Liver (tissue), 9 donors: Measurements from ENCODE around the gene GNG12. TPM values are rescaled to one million over a fixed set of nuclear protein-coding genes. Genes with fewer than 3 reads are reported as not detected.
"Not testable (repeated sequence)": the region's sequence is repeated elsewhere in the genome, so short reads cannot be mapped to it uniquely, and the experiment has no call there.

Source experiments
- DNase-seq: peaks from one replicate; pipeline ENCODE4 v3.0.0-alpha.2; 2017; ENCODE audit warnings: low spot score
- H3K27ac ChIP-seq, 2 donors: one replicate each; pipeline ENCODE4 v1.7.0; 2013; ENCODE audit warnings: inconsistent platforms in 2 of 2, low read length in 2 of 2, control low read depth in 1 of 2, low read depth in 1 of 2, mild to moderate bottlenecking in 1 of 2
- H3K27me3 ChIP-seq, 4 donors: one replicate each; pipeline versions ENCODE4 v1.6.1 to v1.7.0; 2013; ENCODE audit warnings: low read length in 3 of 4, inconsistent platforms in 1 of 4, mild to moderate bottlenecking in 1 of 4, moderate library complexity in 1 of 4; ENCODE audit not compliant: control insufficient read depth in 4 of 4, insufficient read depth in 4 of 4
- H3K36me3 ChIP-seq, 4 donors: one replicate each; pipeline versions ENCODE4 v1.6.1 to v1.7.0; 2013; ENCODE audit warnings: low read length in 3 of 4, mild to moderate bottlenecking in 3 of 4, low read depth in 1 of 4, moderate library complexity in 1 of 4; ENCODE audit not compliant: control insufficient read depth in 4 of 4, insufficient read depth in 3 of 4
- H3K4me1 ChIP-seq, 4 donors: one replicate each; pipeline versions ENCODE4 v1.6.1 to v1.7.0; 2013; ENCODE audit warnings: low read length in 3 of 4, mild to moderate bottlenecking in 3 of 4, moderate library complexity in 1 of 4; ENCODE audit not compliant: control insufficient read depth in 4 of 4, insufficient read depth in 4 of 4
- H3K4me3 ChIP-seq, 3 donors: one replicate each; pipeline versions ENCODE4 v1.6.1 to v1.7.0; 2013; ENCODE audit warnings: low read length in 3 of 3, control low read depth in 1 of 3, low read depth in 1 of 3, mild to moderate bottlenecking in 1 of 3
- H3K9ac ChIP-seq, 2 donors: one replicate each; pipeline ENCODE4 v1.7.0; 2013; ENCODE audit warnings: low read length in 2 of 2, mild to moderate bottlenecking in 2 of 2, moderate library complexity in 2 of 2, control low read depth in 1 of 2, low read depth in 1 of 2
- H3K9me3 ChIP-seq, 4 donors: one replicate each; pipeline versions ENCODE4 v1.6.1 to v1.7.0; 2013; ENCODE audit warnings: low read length in 3 of 4; ENCODE audit not compliant: control insufficient read depth in 4 of 4
- EGR1 ChIP-seq, 2 donors: IDR thresholded peaks; 2 replicates each; pipeline ENCODE4 v1.6.1; 2016 to 2018; ENCODE audit warnings: antibody characterized with exemption in 2 of 2, low read depth in 2 of 2
- FOXA1 ChIP-seq: IDR thresholded peaks from 2 replicates; pipeline ENCODE4 v1.6.1; 2016; ENCODE audit warnings: antibody characterized with exemption
- GABPA ChIP-seq, 2 donors: IDR thresholded peaks in 1 of 2; conservative IDR thresholded peaks in 1 of 2; 2 replicates each; pipeline ENCODE4 v1.6.1; 2016; ENCODE audit warnings: antibody characterized with exemption in 2 of 2, mild to moderate bottlenecking in 1 of 2, moderate library complexity in 1 of 2
- HNF4A ChIP-seq, 2 donors: conservative IDR thresholded peaks; 2 replicates each; pipeline ENCODE4 v1.6.1; 2016; ENCODE audit warnings: antibody characterized with exemption in 2 of 2, mild to moderate bottlenecking in 2 of 2
- HNF4G ChIP-seq: IDR thresholded peaks from 2 replicates; pipeline ENCODE4 v1.6.1; 2016; ENCODE audit warnings: antibody characterized with exemption
- JUND ChIP-seq, 2 donors: IDR thresholded peaks; 2 replicates each; pipeline ENCODE4 v1.6.1; 2016; ENCODE audit warnings: antibody characterized with exemption in 2 of 2
- NR2F2 ChIP-seq: IDR thresholded peaks from 2 replicates; pipeline ENCODE4 v1.6.1; 2016; ENCODE audit warnings: antibody characterized with exemption
- RAD21 ChIP-seq, 2 donors: IDR thresholded peaks; 2 replicates each; pipeline ENCODE4 v1.6.1; 2016; ENCODE audit warnings: antibody characterized with exemption in 2 of 2, mild to moderate bottlenecking in 2 of 2
- RXRA ChIP-seq, 2 donors: IDR thresholded peaks; 2 replicates each; pipeline ENCODE4 v1.6.1; 2017 to 2018; ENCODE audit warnings: antibody characterized with exemption in 2 of 2, mild to moderate bottlenecking in 1 of 2
- SP1 ChIP-seq: IDR thresholded peaks from 2 replicates; pipeline ENCODE4 v1.6.1; 2018; ENCODE audit warnings: antibody characterized with exemption, mild to moderate bottlenecking
- TAF1 ChIP-seq: conservative IDR thresholded peaks from 2 replicates; pipeline ENCODE4 v1.6.1; 2016; ENCODE audit warnings: antibody characterized with exemption, mild to moderate bottlenecking
- YY1 ChIP-seq: IDR thresholded peaks from 2 replicates; pipeline ENCODE4 v1.6.1; 2016; ENCODE audit warnings: antibody characterized with exemption, mild to moderate bottlenecking
- WGBS: extraction: QIAGEN DNeasy Blood & Tissue Kit; methylation state at CpG from one replicate; pipeline ENCODE4 v1.1.7; 2013; 5-methylcytosine and 5-hydroxymethylcytosine counted together
- polyA plus RNA-seq, 2 donors: library from polyadenylated mRNA; stranded (reverse) in 1 of 2; unstranded in 1 of 2; fragments of 200-250 nt in 1 of 2; fragments of >200 nt in 1 of 2; fragmentation: Nextera tagmentation in 1 of 2; extraction: Ambion mirVana in 1 of 2; gene quantifications; one replicate each; pipeline versions ENCODE4 v1.2.1 to v1.2.3, GENCODE V29; 2013 to 2015
- total RNA-seq, 2 donors: library from RNA; depleted of rRNA; stranded (reverse); fragments of >200 nt; gene quantifications; one replicate each; pipeline ENCODE4 v1.2.3, GENCODE V29; 2014
- TF ChIP-seq, protein P1 (sequence below): IDR thresholded peaks from 2 replicates; pipeline ENCODE4 v1.6.1; 2016; ENCODE audit warnings: antibody characterized with exemption
- TF ChIP-seq, protein P2 (sequence below): IDR thresholded peaks from 2 replicates; pipeline ENCODE4 v1.6.1; 2016; ENCODE audit warnings: antibody characterized with exemption, mild to moderate bottlenecking
- TF ChIP-seq, protein P3 (sequence below): IDR thresholded peaks from 2 replicates; pipeline ENCODE4 v1.6.1; 2016; ENCODE audit warnings: antibody characterized with exemption
- TF ChIP-seq, protein P4 (sequence below): fragments of 150-350 bp; IDR thresholded peaks from 2 replicates; pipeline ENCODE4 v1.5.1; 2017; ENCODE audit warnings: improper control_type of control experiment, low read depth, low read length; ENCODE audit not compliant: missing input control
- TF ChIP-seq, protein P5 (sequence below): IDR thresholded peaks from 2 replicates; pipeline ENCODE4 v1.6.1; 2016; ENCODE audit warnings: antibody characterized with exemption
- donor health status: healthy.
- donor health status: healthy.
- donor health status: healthy.
- donor health status: healthy.
- donor health status: healthy.

The GNG12 gene
- total and polyA plus RNA-seq, 4 donors = 15.4 to 26.1 (median 19.7) TPM

DNA sequence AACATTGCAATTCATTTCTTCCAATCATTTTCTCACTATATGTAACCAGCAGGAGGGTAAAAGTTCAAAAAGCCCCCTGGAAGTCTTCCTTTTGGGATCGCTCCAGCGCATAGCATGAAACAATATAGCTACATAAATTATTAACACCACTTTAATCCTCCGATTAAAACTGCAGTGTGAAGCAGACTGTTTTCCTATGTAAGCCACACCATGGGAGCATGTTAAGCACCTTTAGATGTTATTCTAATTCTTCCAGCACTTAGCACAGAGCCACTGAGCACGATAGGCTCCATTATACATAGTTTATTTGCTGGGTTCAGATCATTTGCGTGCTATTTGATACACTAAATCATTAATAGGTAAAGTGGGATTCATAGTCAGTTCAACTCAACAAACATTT is 166.6 kb downstream of the GNG12 start:
- TF ChIP-seq, protein P1, sequence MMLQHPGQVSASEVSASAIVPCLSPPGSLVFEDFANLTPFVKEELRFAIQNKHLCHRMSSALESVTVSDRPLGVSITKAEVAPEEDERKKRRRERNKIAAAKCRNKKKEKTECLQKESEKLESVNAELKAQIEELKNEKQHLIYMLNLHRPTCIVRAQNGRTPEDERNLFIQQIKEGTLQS = no peak
- TF ChIP-seq, protein P2, sequence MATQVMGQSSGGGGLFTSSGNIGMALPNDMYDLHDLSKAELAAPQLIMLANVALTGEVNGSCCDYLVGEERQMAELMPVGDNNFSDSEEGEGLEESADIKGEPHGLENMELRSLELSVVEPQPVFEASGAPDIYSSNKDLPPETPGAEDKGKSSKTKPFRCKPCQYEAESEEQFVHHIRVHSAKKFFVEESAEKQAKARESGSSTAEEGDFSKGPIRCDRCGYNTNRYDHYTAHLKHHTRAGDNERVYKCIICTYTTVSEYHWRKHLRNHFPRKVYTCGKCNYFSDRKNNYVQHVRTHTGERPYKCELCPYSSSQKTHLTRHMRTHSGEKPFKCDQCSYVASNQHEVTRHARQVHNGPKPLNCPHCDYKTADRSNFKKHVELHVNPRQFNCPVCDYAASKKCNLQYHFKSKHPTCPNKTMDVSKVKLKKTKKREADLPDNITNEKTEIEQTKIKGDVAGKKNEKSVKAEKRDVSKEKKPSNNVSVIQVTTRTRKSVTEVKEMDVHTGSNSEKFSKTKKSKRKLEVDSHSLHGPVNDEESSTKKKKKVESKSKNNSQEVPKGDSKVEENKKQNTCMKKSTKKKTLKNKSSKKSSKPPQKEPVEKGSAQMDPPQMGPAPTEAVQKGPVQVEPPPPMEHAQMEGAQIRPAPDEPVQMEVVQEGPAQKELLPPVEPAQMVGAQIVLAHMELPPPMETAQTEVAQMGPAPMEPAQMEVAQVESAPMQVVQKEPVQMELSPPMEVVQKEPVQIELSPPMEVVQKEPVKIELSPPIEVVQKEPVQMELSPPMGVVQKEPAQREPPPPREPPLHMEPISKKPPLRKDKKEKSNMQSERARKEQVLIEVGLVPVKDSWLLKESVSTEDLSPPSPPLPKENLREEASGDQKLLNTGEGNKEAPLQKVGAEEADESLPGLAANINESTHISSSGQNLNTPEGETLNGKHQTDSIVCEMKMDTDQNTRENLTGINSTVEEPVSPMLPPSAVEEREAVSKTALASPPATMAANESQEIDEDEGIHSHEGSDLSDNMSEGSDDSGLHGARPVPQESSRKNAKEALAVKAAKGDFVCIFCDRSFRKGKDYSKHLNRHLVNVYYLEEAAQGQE = no peak
- TF ChIP-seq, protein P3, sequence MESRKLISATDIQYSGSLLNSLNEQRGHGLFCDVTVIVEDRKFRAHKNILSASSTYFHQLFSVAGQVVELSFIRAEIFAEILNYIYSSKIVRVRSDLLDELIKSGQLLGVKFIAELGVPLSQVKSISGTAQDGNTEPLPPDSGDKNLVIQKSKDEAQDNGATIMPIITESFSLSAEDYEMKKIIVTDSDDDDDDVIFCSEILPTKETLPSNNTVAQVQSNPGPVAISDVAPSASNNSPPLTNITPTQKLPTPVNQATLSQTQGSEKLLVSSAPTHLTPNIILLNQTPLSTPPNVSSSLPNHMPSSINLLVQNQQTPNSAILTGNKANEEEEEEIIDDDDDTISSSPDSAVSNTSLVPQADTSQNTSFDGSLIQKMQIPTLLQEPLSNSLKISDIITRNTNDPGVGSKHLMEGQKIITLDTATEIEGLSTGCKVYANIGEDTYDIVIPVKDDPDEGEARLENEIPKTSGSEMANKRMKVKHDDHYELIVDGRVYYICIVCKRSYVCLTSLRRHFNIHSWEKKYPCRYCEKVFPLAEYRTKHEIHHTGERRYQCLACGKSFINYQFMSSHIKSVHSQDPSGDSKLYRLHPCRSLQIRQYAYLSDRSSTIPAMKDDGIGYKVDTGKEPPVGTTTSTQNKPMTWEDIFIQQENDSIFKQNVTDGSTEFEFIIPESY = no peak
- TF ChIP-seq SP1 (no peak), NR2F2 (no peak), GABPA (IDR thresholded peaks at IDR 0.05 in 1 of 2, conservative IDR thresholded peaks at IDR 0.05 in 1 of 2) (no peak)
- H3K9me3 ChIP-seq = no peaks in the 10 kb centered on the region
- WGBS = 95% methylated on average over 5 of the region's 5 CpGs
- no peak for DNase-seq
- no peak overlapping the region for H3K27ac ChIP-seq
- H3K36me3 ChIP-seq = no peaks in the 10 kb centered on the region
- H3K4me1 ChIP-seq = no peaks in the 10 kb centered on the region
- no peak overlapping the region for H3K9ac ChIP-seq
- no peaks in the 10 kb centered on the region for H3K27me3 ChIP-seq
- H3K4me3 ChIP-seq = no peak overlapping the region

DNA sequence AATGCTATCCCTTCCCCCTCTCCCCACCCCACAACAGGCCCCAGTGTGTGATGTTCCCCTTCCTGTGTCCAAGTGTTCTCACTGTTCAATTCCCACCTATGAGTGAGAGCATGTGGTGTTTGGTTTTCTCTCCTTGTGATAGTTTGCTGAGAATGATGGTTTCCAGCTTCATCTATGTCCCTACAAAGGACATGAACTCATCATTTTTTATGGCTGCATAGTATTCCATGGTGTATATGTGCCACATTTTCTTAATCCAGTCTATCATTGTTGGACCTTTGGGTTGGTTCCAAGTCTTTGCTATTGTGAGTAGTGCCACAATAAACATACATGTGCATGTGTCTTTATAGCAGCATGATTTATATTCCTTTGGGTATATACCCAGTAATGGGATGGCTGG is 168.0 kb downstream of the GNG12 start:
- H3K27me3 ChIP-seq, H3K9ac ChIP-seq, H3K9me3 ChIP-seq, H3K36me3 ChIP-seq, H3K4me3 ChIP-seq, H3K27ac ChIP-seq, H3K4me1 ChIP-seq, DNase-seq: not testable (repeated sequence)

DNA sequence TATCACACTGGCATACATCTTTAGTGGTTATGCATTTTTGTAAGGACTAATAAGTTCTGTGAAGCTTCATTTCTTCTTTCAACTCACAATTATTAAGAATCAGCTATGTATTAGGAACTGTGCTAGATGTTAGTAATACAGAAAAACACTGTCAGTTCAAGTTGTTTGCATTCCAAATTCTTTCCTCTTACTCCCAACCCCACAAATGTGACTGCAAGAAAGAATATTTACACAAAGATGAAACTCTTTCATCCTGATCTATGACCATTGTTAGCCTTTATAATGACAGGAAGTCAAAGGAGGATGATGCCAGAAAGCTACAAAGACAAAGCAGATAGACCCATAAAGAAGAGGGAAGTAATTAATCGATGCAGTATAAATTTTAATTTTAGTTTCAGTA is 169.2 kb downstream of the GNG12 start:
- no peaks in the 10 kb centered on the region for H3K27me3 ChIP-seq
- H3K9me3 ChIP-seq = no peaks in the 10 kb centered on the region
- 78% methylated on average over 1 of the region's 1 CpG for WGBS
- no peak overlapping the region for H3K27ac ChIP-seq
- no peaks in the 10 kb centered on the region for H3K36me3 ChIP-seq
- H3K4me1 ChIP-seq = no peaks in the 10 kb centered on the region
- DNase-seq = no peak
- no peak overlapping the region for H3K4me3 ChIP-seq
- no peak overlapping the region for H3K9ac ChIP-seq
- no peak for TF ChIP-seq RXRA (IDR thresholded peaks at IDR 0.05)
- TF ChIP-seq YY1 = no peak
- TF ChIP-seq NR2F2 = no peak
- TF ChIP-seq HNF4G = no peak
- no peak for TF ChIP-seq GABPA (IDR thresholded peaks at IDR 0.05 in 1 of 2, conservative IDR thresholded peaks at IDR 0.05 in 1 of 2)
- TF ChIP-seq, protein P1 = no peak
- TF ChIP-seq, protein P4, sequence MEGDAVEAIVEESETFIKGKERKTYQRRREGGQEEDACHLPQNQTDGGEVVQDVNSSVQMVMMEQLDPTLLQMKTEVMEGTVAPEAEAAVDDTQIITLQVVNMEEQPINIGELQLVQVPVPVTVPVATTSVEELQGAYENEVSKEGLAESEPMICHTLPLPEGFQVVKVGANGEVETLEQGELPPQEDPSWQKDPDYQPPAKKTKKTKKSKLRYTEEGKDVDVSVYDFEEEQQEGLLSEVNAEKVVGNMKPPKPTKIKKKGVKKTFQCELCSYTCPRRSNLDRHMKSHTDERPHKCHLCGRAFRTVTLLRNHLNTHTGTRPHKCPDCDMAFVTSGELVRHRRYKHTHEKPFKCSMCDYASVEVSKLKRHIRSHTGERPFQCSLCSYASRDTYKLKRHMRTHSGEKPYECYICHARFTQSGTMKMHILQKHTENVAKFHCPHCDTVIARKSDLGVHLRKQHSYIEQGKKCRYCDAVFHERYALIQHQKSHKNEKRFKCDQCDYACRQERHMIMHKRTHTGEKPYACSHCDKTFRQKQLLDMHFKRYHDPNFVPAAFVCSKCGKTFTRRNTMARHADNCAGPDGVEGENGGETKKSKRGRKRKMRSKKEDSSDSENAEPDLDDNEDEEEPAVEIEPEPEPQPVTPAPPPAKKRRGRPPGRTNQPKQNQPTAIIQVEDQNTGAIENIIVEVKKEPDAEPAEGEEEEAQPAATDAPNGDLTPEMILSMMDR = no peak
- TF ChIP-seq, protein P3 = no peak
- no peak for TF ChIP-seq SP1
- no peak for TF ChIP-seq RAD21 (IDR thresholded peaks at IDR 0.05)
- TF ChIP-seq TAF1 = no peak
- no peak for TF ChIP-seq JUND (IDR thresholded peaks at IDR 0.05)
- TF ChIP-seq HNF4A (conservative IDR thresholded peaks at IDR 0.05) = no peak
- TF ChIP-seq FOXA1 = no peak
- TF ChIP-seq EGR1 (IDR thresholded peaks at IDR 0.05; ENCODE audit: low read depth in 2 of 2) = no peak
- TF ChIP-seq, protein P5, sequence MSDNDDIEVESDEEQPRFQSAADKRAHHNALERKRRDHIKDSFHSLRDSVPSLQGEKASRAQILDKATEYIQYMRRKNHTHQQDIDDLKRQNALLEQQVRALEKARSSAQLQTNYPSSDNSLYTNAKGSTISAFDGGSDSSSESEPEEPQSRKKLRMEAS = no peak
